Upper lobe of right lung (tissue), 1 donor: ENCODE results near the gene HYAL3. TPM values are rescaled to one million over a fixed set of nuclear protein-coding genes. Genes with fewer than 3 reads are reported as not detected.
A peak's percentile ranks its signal among the peaks of the same experiment; 100 is the strongest.
"Not testable (repeated sequence)": the region's sequence is repeated elsewhere in the genome, so short reads cannot be mapped to it uniquely, and the experiment has no call there.

Source experiments
- ATAC-seq: fragments of 200-7000 bp; cut with Tn5 transposase; one replicate; pipeline ENCODE4 v1.9.1; 2020; ENCODE audit warnings: mild to moderate bottlenecking, moderate library complexity
- DNase-seq: peaks from one replicate; pipeline ENCODE4 v3.0.0-alpha.2; 2020
- H3K27ac ChIP-seq: fragments of 200-600 bp; one replicate; pipeline ENCODE4 v1.8.0; 2022
- H3K27me3 ChIP-seq: fragments of 200-600 bp; one replicate; pipeline ENCODE4 v1.8.0; 2022; ENCODE audit warnings: mild to moderate bottlenecking
- H3K36me3 ChIP-seq: fragments of 200-600 bp; one replicate; pipeline ENCODE4 v1.8.0; 2022
- H3K4me1 ChIP-seq: fragments of 200-600 bp; one replicate; pipeline ENCODE4 v1.8.0; 2022
- H3K4me3 ChIP-seq: fragments of 200-600 bp; one replicate; pipeline ENCODE4 v1.8.0; 2022; ENCODE audit warnings: mild to moderate bottlenecking
- H3K9me3 ChIP-seq: fragments of 200-600 bp; one replicate; pipeline ENCODE4 v1.8.0; 2022
- CTCF ChIP-seq: fragments of 200-600 bp; IDR thresholded peaks from one replicate; pipeline ENCODE4 v1.8.0; 2022; ENCODE audit warnings: antibody characterized with exemption
- intact Hi-C: fragments of 100-400 bp; cut with DNase I; formaldehyde crosslinking; loops from one replicate; pipeline ENCODE4 v1.11.0; 2022
- total RNA-seq: library from RNA; stranded (reverse); fragmentation: NEBNext Ultra II Directional; extraction: Animal tissue kit (Norgen Biotek cat#: 25700); gene quantifications from one replicate; pipeline ENCODE4 v1.2.1, GENCODE V29; 2021
- donor health status: DM: no; HTN: yes; CAD: no; lungs with severe emphysema.

Gene HYAL3
- total RNA-seq, 1 donor from 2014 or later, result 2.8 TPM

GRCh38 chr3:50246517-50246954, 52.7 kb downstream of the HYAL3 start:
- Histone ChIP-seq H3K9me3 (no peaks in the 10 kb centered on the region), H3K4me3 (peak overlapping the region; percentile 41), H3K27ac (peak overlapping the region; percentile 85), H3K27me3 (no peaks in the 10 kb centered on the region), H3K4me1 (peaks cover 100% of the 10 kb centered on the region), H3K36me3 (peaks cover 14% of the 10 kb centered on the region)
- intact Hi-C loops, result no loop called here
- DNase-seq (peak; percentile 74), ATAC-seq (peak; percentile 46)
- no peak for TF ChIP-seq CTCF

- peaks cover 100% of the 10 kb centered on the region for H3K4me1 ChIP-seq
These were observed 53.2 kb downstream of the HYAL3 start for GRCh38 chr3:50245831-50246516.

GRCh38 chr3:50245251-50245745, 53.9 kb downstream of the HYAL3 start:
- Histone ChIP-seq H3K36me3 (peaks cover 15% of the 10 kb centered on the region), H3K4me1 (peaks cover 100% of the 10 kb centered on the region), H3K4me3 (peak overlapping the region; percentile 41), H3K9me3 (no peaks in the 10 kb centered on the region), H3K27me3 (no peaks in the 10 kb centered on the region), H3K27ac (peak overlapping the region; percentile 85)
- no peak for TF ChIP-seq CTCF
- DNase-seq (no peak), ATAC-seq (no peak)
- intact Hi-C loops, result no loop called here

More at GRCh38 chr3:50245831-50246516, 53.2 kb downstream of the HYAL3 start:
- peak; percentile 83 for ATAC-seq
- peak; percentile 98 for TF ChIP-seq CTCF
- Histone ChIP-seq H3K9me3 (no peaks in the 10 kb centered on the region), H3K36me3 (peaks cover 12% of the 10 kb centered on the region), H3K27me3 (no peaks in the 10 kb centered on the region), H3K27ac (peak overlapping the region; percentile 85), H3K4me3 (peak overlapping the region; percentile 41)
- intact Hi-C loops, result no loop called here
- DNase-seq, result peak; percentile 95

- Histone ChIP-seq H3K27ac (peak overlapping the region; percentile 85), H3K36me3 (peaks cover 20% of the 10 kb centered on the region), H3K4me1 (peaks cover 100% of the 10 kb centered on the region)
- intact Hi-C loops, H3K9me3 ChIP-seq, H3K4me3 ChIP-seq, ATAC-seq, H3K27me3 ChIP-seq, DNase-seq: not testable (repeated sequence)
These were observed 54.4 kb downstream of the HYAL3 start for GRCh38 chr3:50244813-50245212.

GRCh38 chr3:50243543-50243895, 55.7 kb downstream of the HYAL3 start:
- ATAC-seq (no peak), DNase-seq (no peak)
- no peak for TF ChIP-seq CTCF
- H3K27me3 ChIP-seq, result no peaks in the 10 kb centered on the region
- no peaks in the 10 kb centered on the region for H3K9me3 ChIP-seq
- H3K36me3 ChIP-seq, result peaks cover 29% of the 10 kb centered on the region
- H3K27ac ChIP-seq, result peak overlapping the region; percentile 85
- intact Hi-C loops, result no loop called here
- peaks cover 100% of the 10 kb centered on the region for H3K4me1 ChIP-seq
- H3K4me3 ChIP-seq, result peak overlapping the region; percentile 27

GRCh38 chr3:50242851-50243542, 56.2 kb downstream of the HYAL3 start:
- ATAC-seq, result peak; percentile 68
- peak overlapping the region; percentile 27 for H3K4me3 ChIP-seq
- DNase-seq, result peak; percentile 88

More at GRCh38 chr3:50242851-50243542, 56.2 kb downstream of the HYAL3 start:
- H3K27ac ChIP-seq, result peak overlapping the region; percentile 85
- intact Hi-C loops, result no loop called here
- no peaks in the 10 kb centered on the region for H3K9me3 ChIP-seq
- no peaks in the 10 kb centered on the region for H3K27me3 ChIP-seq
- no peak for TF ChIP-seq CTCF
- H3K36me3 ChIP-seq, result peaks cover 28% of the 10 kb centered on the region
- H3K4me1 ChIP-seq, result peaks cover 98% of the 10 kb centered on the region
